HEK293 (cell line): ENCODE measurements around the gene TAS2R3.
A peak's percentile ranks its signal among the peaks of the same experiment; 100 is the strongest.
"Not testable (repeated sequence)": the region's sequence is repeated elsewhere in the genome, so short reads cannot be mapped to it uniquely, and the experiment has no call there.

Experiments
- CTCF ChIA-PET: fragments of 350-600 bp; formaldehyde crosslinking; extraction: SDS; loops from one replicate; lab custom pipeline; 2021; ENCODE audit warnings: antibody characterized with exemption; lab: Yijun Ruan, JAX
- POLR2A ChIA-PET: fragments of 300-600 bp; formaldehyde crosslinking; extraction: SDS; loops from one replicate; lab custom pipeline; 2020; ENCODE audit warnings: antibody characterized with exemption, inconsistent platforms; lab: Yijun Ruan, JAX
- H3K27ac ChIP-seq: fragments of 200-500 bp; sonication (Bioruptor generic); 2 replicates; pipeline ENCODE4 v1.5.1; 2014; ENCODE audit warnings: low read depth, low read length, control low read depth, inconsistent platforms; ENCODE audit errors: extremely low read depth
- H3K36me3 ChIP-seq, 2 experiments: fragments of 200-500 bp in 1 of 2; sonication (Bioruptor generic) in 1 of 2; 1 replicate in 1 of 2; 2 replicates in 1 of 2; pipeline ENCODE4 v1.5.1; 2014 to 2017; ENCODE audit warnings: inconsistent platforms in 2 of 2, low read length in 2 of 2; ENCODE audit not compliant: control insufficient read depth in 2 of 2, insufficient read depth in 1 of 2
- H3K4me1 ChIP-seq: fragments of 200-500 bp; sonication (Bioruptor generic); 2 replicates; pipeline ENCODE4 v1.5.1; 2014; ENCODE audit warnings: mild to moderate bottlenecking, low read length, inconsistent platforms; ENCODE audit not compliant: control insufficient read depth, insufficient read depth
- H3K4me3 ChIP-seq: 2 replicates; pipeline ENCODE4 v1.5.1; 2011; ENCODE audit warnings: low read depth, mild to moderate bottlenecking, control low read depth, low read length, moderate library complexity
- H3K9me3 ChIP-seq: fragments of 200-500 bp; sonication (Bioruptor generic); 2 replicates; pipeline ENCODE4 v1.5.1; 2014; ENCODE audit warnings: low read depth, low read length, inconsistent platforms; ENCODE audit not compliant: control insufficient read depth, insufficient read depth
- PRDM10 ChIP-seq: fragments of 450-650 bp; formaldehyde crosslinking; IDR thresholded peaks from 2 replicates; pipeline ENCODE4 v1.5.1; 2016; ENCODE audit warnings: missing biosample characterization, missing genetic modification characterization
- SCRT1 ChIP-seq: fragments of 450-650 bp; formaldehyde crosslinking; IDR thresholded peaks from 2 replicates; pipeline ENCODE4 v1.5.1; 2016; ENCODE audit warnings: missing biosample characterization, missing genetic modification characterization, borderline replicate concordance
- SCRT2 ChIP-seq: fragments of 450-650 bp; formaldehyde crosslinking; IDR thresholded peaks from 2 replicates; pipeline ENCODE4 v1.5.1; 2016; ENCODE audit warnings: missing biosample characterization, missing genetic modification characterization
- SETDB1 ChIP-seq: IDR thresholded peaks from one replicate; pipeline ENCODE4 v1.6.1; 2017; ENCODE audit warnings: mild to moderate bottlenecking, low read length, moderate library complexity, mixed read lengths; ENCODE audit not compliant: insufficient read length
- TRIM28 ChIP-seq: IDR thresholded peaks from 2 replicates; pipeline ENCODE4 v1.6.1; 2011; ENCODE audit warnings: low read length, control low read depth, borderline replicate concordance
- ZBTB10 ChIP-seq: fragments of 450-650 bp; formaldehyde crosslinking; IDR thresholded peaks from 2 replicates; pipeline ENCODE4 v1.5.1; 2016; ENCODE audit warnings: missing biosample characterization, missing genetic modification characterization
- ZNF202 ChIP-seq: fragments of 450-650 bp; formaldehyde crosslinking; IDR thresholded peaks from 2 replicates; pipeline ENCODE4 v1.5.1; 2016; ENCODE audit warnings: missing biosample characterization, missing genetic modification characterization, borderline replicate concordance
- ZNF311 ChIP-seq: fragments of 450-650 bp; formaldehyde crosslinking; IDR thresholded peaks from 2 replicates; pipeline ENCODE4 v1.5.1; 2017; ENCODE audit warnings: missing biosample characterization, missing genetic modification characterization, borderline replicate concordance
- ZNF701 ChIP-seq: fragments of 450-650 bp; formaldehyde crosslinking; IDR thresholded peaks from 2 replicates; pipeline ENCODE4 v1.5.1; 2016; ENCODE audit warnings: missing biosample characterization, missing genetic modification characterization
- TF ChIP-seq, protein P1 (sequence below): fragments of 450-650 bp; formaldehyde crosslinking; conservative IDR thresholded peaks from 2 replicates; pipeline ENCODE4 v1.5.1; 2016; ENCODE audit warnings: low read depth, missing biosample characterization, missing genetic modification characterization

The TAS2R3 gene

GRCh38 chr7:141744131-141744530, 19.8 kb upstream of the TAS2R3 start (continued):
- TF ChIP-seq ZBTB10 (no peak), PRDM10 (tag by site-specific recombination) (no peak), ZNF701 (tag by site-specific recombination) (no peak)

DNA sequence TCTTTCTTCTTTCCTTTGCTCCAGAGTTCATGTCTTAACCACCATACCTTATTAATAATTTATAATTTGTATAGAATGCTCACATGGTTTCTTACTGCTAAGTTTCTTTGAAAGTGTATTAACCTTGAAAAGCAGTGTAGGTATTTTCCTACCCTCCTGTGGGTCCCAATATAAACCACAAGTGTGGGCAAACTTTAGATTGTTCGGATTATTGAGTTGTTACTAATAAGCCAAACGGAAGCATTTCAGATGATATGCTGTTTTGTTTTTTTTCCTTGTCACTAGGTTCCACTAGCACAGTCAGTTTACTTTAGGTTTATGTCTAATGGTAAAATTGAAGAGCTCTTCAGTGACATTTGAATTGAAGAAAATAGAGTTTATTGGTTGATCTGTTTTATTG, 15.5 kb upstream of the TAS2R3 start:
- ChIA-PET POLR2A (no interaction called here), CTCF (interaction anchor here (0.7 to 2.9 kb wide), 2 partner anchors 10 to 37 kb away, joined by 3 to 7 read pairs; partner anchors contain the start of gene SSBP1)
- H3K36me3 ChIP-seq: peaks cover 53 to 95% of the 10 kb centered on the region in 2 experiments

GRCh38 chr7:141751904-141752303, 12.0 kb upstream of the TAS2R3 start:
- H3K27ac ChIP-seq, H3K4me1 ChIP-seq: not testable (repeated sequence)
- peak; percentile 34; the same call in 1 of the 2 replicates for TF ChIP-seq SCRT1 (tag by site-specific recombination)
- peak; percentile 46; the same call in 1 of the 2 replicates for TF ChIP-seq TRIM28
- peak; percentile 78 for TF ChIP-seq SCRT2
- TF ChIP-seq ZNF202 (tag by site-specific recombination): 0 out of 2 replicates have a peak, but pooled peaks have one; percentile 48
- TF ChIP-seq SETDB1: peak; percentile 59
- TF ChIP-seq, all 188 proteins: peak for 5; not testable (repeated sequence) for 183
- CTCF ChIA-PET: interaction anchor here (0.7 kb wide), 1 partner anchor 1487 kb away, joined by 3 read pairs; no protein-coding TSS in a partner anchor
- POLR2A ChIA-PET, H3K4me3 ChIP-seq, H3K9me3 ChIP-seq: not testable (repeated sequence)
- peaks cover 20 to 93% of the 10 kb centered on the region in 2 experiments for H3K36me3 ChIP-seq

More for the DNA sequence above, 15.5 kb upstream of the TAS2R3 start:
- Histone ChIP-seq H3K27ac (no peak overlapping the region), H3K4me1 (no peaks in the 10 kb centered on the region), H3K9me3 (no peaks in the 10 kb centered on the region), H3K4me3 (no peak overlapping the region)
- TF ChIP-seq ZNF311 (tag by site-specific recombination): no peak
- TF ChIP-seq, protein P1, sequence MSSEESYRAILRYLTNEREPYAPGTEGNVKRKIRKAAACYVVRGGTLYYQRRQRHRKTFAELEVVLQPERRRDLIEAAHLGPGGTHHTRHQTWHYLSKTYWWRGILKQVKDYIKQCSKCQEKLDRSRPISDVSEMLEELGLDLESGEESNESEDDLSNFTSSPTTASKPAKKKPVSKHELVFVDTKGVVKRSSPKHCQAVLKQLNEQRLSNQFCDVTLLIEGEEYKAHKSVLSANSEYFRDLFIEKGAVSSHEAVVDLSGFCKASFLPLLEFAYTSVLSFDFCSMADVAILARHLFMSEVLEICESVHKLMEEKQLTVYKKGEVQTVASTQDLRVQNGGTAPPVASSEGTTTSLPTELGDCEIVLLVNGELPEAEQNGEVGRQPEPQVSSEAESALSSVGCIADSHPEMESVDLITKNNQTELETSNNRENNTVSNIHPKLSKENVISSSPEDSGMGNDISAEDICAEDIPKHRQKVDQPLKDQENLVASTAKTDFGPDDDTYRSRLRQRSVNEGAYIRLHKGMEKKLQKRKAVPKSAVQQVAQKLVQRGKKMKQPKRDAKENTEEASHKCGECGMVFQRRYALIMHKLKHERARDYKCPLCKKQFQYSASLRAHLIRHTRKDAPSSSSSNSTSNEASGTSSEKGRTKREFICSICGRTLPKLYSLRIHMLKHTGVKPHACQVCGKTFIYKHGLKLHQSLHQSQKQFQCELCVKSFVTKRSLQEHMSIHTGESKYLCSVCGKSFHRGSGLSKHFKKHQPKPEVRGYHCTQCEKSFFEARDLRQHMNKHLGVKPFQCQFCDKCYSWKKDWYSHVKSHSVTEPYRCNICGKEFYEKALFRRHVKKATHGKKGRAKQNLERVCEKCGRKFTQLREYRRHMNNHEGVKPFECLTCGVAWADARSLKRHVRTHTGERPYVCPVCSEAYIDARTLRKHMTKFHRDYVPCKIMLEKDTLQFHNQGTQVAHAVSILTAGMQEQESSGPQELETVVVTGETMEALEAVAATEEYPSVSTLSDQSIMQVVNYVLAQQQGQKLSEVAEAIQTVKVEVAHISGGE (tag by site-specific recombination): no peak
